Neural progenitor cell (in vitro differentiated cells): ENCODE data around the gene PRPF38A. TPM values are rescaled to one million over a fixed set of nuclear protein-coding genes. Genes with fewer than 3 reads are reported as not detected.

ENCODE experiments used
- DNase-seq: peaks from one replicate; pipeline ENCODE4 v3.0.0-alpha.2; 2016; ENCODE audit warnings: low spot score
- H2AFZ ChIP-seq: fragments of 200-600 bp; sonication (generic); replicated peaks from 2 replicates; pipeline ENCODE4 v1.6.1; 2016; ENCODE audit warnings: antibody characterized with exemption
- H3F3A ChIP-seq: fragments of 200-600 bp; sonication (generic); 2 replicates; pipeline ENCODE4 v1.6.1; 2016; ENCODE audit warnings: antibody characterized with exemption, low read depth
- H3K27ac ChIP-seq: fragments of 200-600 bp; sonication (generic); 2 replicates; pipeline ENCODE4 v1.5.1; 2016; ENCODE audit warnings: mild to moderate bottlenecking
- H3K27me3 ChIP-seq: fragments of 200-600 bp; sonication (generic); 2 replicates; pipeline ENCODE4 v1.6.1; 2016; ENCODE audit warnings: mild to moderate bottlenecking, moderate library complexity
- H3K36me3 ChIP-seq: fragments of 200-600 bp; sonication (generic); 2 replicates; pipeline ENCODE4 v1.5.1; 2016
- H3K4me1 ChIP-seq: fragments of 200-600 bp; sonication (generic); 2 replicates; pipeline ENCODE4 v1.6.1; 2016; ENCODE audit warnings: mixed run types
- H3K4me2 ChIP-seq: fragments of 200-600 bp; sonication (generic); 2 replicates; pipeline ENCODE4 v1.6.1; 2016
- H3K4me3 ChIP-seq: fragments of 200-600 bp; sonication (generic); 2 replicates; pipeline ENCODE4 v1.5.1; 2016
- H3K79me2 ChIP-seq: fragments of 200-600 bp; sonication (generic); 2 replicates; pipeline ENCODE4 v1.6.1; 2016; ENCODE audit warnings: low read depth
- H3K9ac ChIP-seq: fragments of 200-600 bp; sonication (generic); 2 replicates; pipeline ENCODE4 v1.6.1; 2016
- H3K9me3 ChIP-seq: fragments of 200-600 bp; sonication (generic); 2 replicates; pipeline ENCODE4 v1.5.1; 2016; ENCODE audit warnings: low read depth
- H4K20me1 ChIP-seq: fragments of 200-600 bp; sonication (generic); 2 replicates; pipeline ENCODE4 v1.6.1; 2016; ENCODE audit warnings: low read depth
- H3K27ac Mint-ChIP-seq: 3 replicates; pipeline ENCODE4 v1.8.0; 2021; ENCODE audit warnings: mixed read lengths
- H3K27me3 Mint-ChIP-seq: 2 replicates; pipeline ENCODE4 v1.8.0; 2022; ENCODE audit warnings: low read depth, mild to moderate bottlenecking, inconsistent platforms, moderate library complexity, mixed read lengths; ENCODE audit not compliant: insufficient read depth
- H3K36me3 Mint-ChIP-seq: 3 replicates; pipeline ENCODE4 v1.8.0; 2021; ENCODE audit warnings: mixed read lengths
- H3K4me1 Mint-ChIP-seq: 3 replicates; pipeline ENCODE4 v1.8.0; 2021; ENCODE audit warnings: mixed read lengths
- H3K4me3 Mint-ChIP-seq: 3 replicates; pipeline ENCODE4 v1.8.0; 2021; ENCODE audit warnings: mild to moderate bottlenecking, moderate library complexity, mixed read lengths
- H3K9me3 Mint-ChIP-seq: 3 replicates; pipeline ENCODE4 v1.8.0; 2020; ENCODE audit warnings: mixed read lengths
- CTCF ChIP-seq: fragments of 200-600 bp; sonication (generic); IDR thresholded peaks from 2 replicates; pipeline ENCODE4 v1.5.1; 2017; ENCODE audit warnings: antibody characterized with exemption, mild to moderate bottlenecking
- EZH2 ChIP-seq: fragments of 200-600 bp; sonication (generic); IDR thresholded peaks from 2 replicates; pipeline ENCODE4 v1.6.1; 2017; ENCODE audit warnings: antibody characterized with exemption, mild to moderate bottlenecking, moderate library complexity
- EZH2phosphoT487 ChIP-seq: fragments of 200-600 bp; sonication (generic); IDR thresholded peaks from 2 replicates; pipeline ENCODE4 v1.6.1; 2017; ENCODE audit warnings: antibody characterized with exemption
- total RNA-seq: library from RNA; depleted of rRNA; stranded (reverse); fragments of >200 nt; gene quantifications from 2 replicates; pipeline ENCODE4 v1.2.3, GENCODE V29; 2015; ENCODE audit warnings: low replicate concordance

The PRPF38A gene
- total RNA-seq, 1 donor from 2014 or later = 45.9 TPM

- Histone ChIP-seq H3K4me2 (no peak overlapping the region), H3K4me1 (no peaks in the 10 kb centered on the region), H3K27me3 (no peaks in the 10 kb centered on the region), H3K27ac (no peak overlapping the region), H3K9ac (no peak overlapping the region), H3K9me3 (no peaks in the 10 kb centered on the region), H3K36me3 (peaks cover 14% of the 10 kb centered on the region), H3K4me3 (no peak overlapping the region), H3K79me2 (peaks cover 13% of the 10 kb centered on the region), H4K20me1 (peaks cover 6% of the 10 kb centered on the region), H3F3A (no peaks in the 10 kb centered on the region), H2AFZ (no peak overlapping the region)
- Mint-ChIP-seq H3K36me3 (peaks cover 26% of the 10 kb centered on the region), H3K4me1 (no peaks in the 10 kb centered on the region), H3K27me3 (no peaks in the 10 kb centered on the region), H3K4me3 (no peak overlapping the region), H3K27ac (no peak overlapping the region), H3K9me3 (no peaks in the 10 kb centered on the region)
- DNase-seq = no peak
- TF ChIP-seq EZH2 = no peak
- TF ChIP-seq EZH2phosphoT487 = no peak
- TF ChIP-seq CTCF = no peak
These were observed 17.9 kb upstream of the PRPF38A start for GRCh38 chr1:52386458-52386857.

DNA sequence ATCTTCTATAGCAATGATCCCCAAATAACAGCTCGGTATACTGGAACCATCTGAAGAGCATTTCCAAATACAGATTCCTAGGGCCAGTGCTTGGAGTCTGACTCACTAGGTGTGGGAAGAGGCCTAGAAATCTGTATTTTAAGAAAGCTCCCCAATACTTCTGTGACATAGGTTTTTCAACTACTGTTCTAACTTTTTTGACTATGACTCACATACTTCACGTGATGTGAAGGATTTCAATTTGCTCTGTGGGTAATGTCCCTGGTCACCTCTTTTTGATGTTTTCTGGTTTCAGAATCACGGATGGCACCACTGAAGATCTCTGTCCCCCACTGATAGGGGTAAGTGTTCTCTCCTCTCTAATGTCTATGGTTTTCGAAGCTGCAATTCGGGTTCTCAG, 11.2 kb upstream of the PRPF38A start:
- Histone ChIP-seq H3K4me2 (no peak overlapping the region), H3F3A (no peaks in the 10 kb centered on the region), H2AFZ (no peak overlapping the region), H3K9ac (no peak overlapping the region), H3K27me3 (no peaks in the 10 kb centered on the region), H3K4me1 (no peaks in the 10 kb centered on the region), H4K20me1 (peaks cover 10% of the 10 kb centered on the region), H3K4me3 (no peak overlapping the region), H3K36me3 (peaks cover 30% of the 10 kb centered on the region), H3K79me2 (peaks cover 53% of the 10 kb centered on the region), H3K27ac (no peak overlapping the region), H3K9me3 (no peaks in the 10 kb centered on the region)
- no peaks in the 10 kb centered on the region for H3K9me3 Mint-ChIP-seq
- no peak overlapping the region for H3K4me3 Mint-ChIP-seq
- H3K27me3 Mint-ChIP-seq = no peaks in the 10 kb centered on the region
- H3K27ac Mint-ChIP-seq = no peak overlapping the region
- H3K36me3 Mint-ChIP-seq = peaks cover 41% of the 10 kb centered on the region
- DNase-seq = no peak
- no peaks in the 10 kb centered on the region for H3K4me1 Mint-ChIP-seq
- TF ChIP-seq CTCF = no peak
- TF ChIP-seq EZH2 = no peak
- TF ChIP-seq EZH2phosphoT487 = no peak

GRCh38 chr1:52399629-52400028, 4.8 kb upstream of the PRPF38A start:
- Mint-ChIP-seq H3K36me3 (peaks cover 34% of the 10 kb centered on the region), H3K27me3 (peaks cover 2% of the 10 kb centered on the region), H3K9me3 (no peaks in the 10 kb centered on the region), H3K4me1 (peaks cover 21% of the 10 kb centered on the region), H3K4me3 (no peak overlapping the region), H3K27ac (no peak overlapping the region)
- Histone ChIP-seq H3K79me2 (peaks cover 78% of the 10 kb centered on the region), H3F3A (peaks cover 11% of the 10 kb centered on the region), H3K9me3 (no peaks in the 10 kb centered on the region), H3K27ac (no peak overlapping the region), H3K36me3 (peaks cover 23% of the 10 kb centered on the region), H4K20me1 (peaks cover 13% of the 10 kb centered on the region), H3K4me3 (no peak overlapping the region), H3K4me2 (no peak overlapping the region), H3K4me1 (peaks cover 16% of the 10 kb centered on the region), H2AFZ (no peak overlapping the region), H3K9ac (no peak overlapping the region), H3K27me3 (no peaks in the 10 kb centered on the region)
- no peak for DNase-seq
- TF ChIP-seq EZH2 = no peak
- TF ChIP-seq EZH2phosphoT487 = no peak
- TF ChIP-seq CTCF = no peak
